HepG2 (cell line): ENCODE data around the gene NFATC4. TPM values are rescaled to one million over a fixed set of nuclear protein-coding genes. Genes with fewer than 3 reads are reported as not detected.

Source experiments
- ADNP ChIP-seq: sonication (generic); formaldehyde crosslinking; IDR thresholded peaks from 2 replicates; pipeline ENCODE4 v1.4.0; 2020; ENCODE audit warnings: missing genetic modification reagents
- ATF6 ChIP-seq: sonication (generic); formaldehyde crosslinking; conservative IDR thresholded peaks from 2 replicates; pipeline ENCODE4 v1.4.0; 2020; ENCODE audit warnings: missing genetic modification reagents
- KAT2B ChIP-seq: fragments of 150-350 bp; IDR thresholded peaks from 2 replicates; pipeline ENCODE4 v1.6.1; 2014; ENCODE audit warnings: low read depth, low read length, borderline replicate concordance
- MIER3 ChIP-seq: IDR thresholded peaks from 2 replicates; pipeline ENCODE4 v1.6.1; 2016; ENCODE audit warnings: missing compliant biosample characterization, borderline replicate concordance
- RFX3 ChIP-seq: IDR thresholded peaks from 2 replicates; pipeline ENCODE4 v1.6.1; 2016; ENCODE audit warnings: missing biosample characterization, missing genetic modification reagents
- RFXAP ChIP-seq: sonication (generic); formaldehyde crosslinking; IDR thresholded peaks from 2 replicates; pipeline ENCODE4 v1.4.0; 2020; ENCODE audit warnings: missing genetic modification reagents, borderline replicate concordance
- SALL1 ChIP-seq: sonication (generic); formaldehyde crosslinking; IDR thresholded peaks from 2 replicates; pipeline ENCODE4 v1.8.0; 2022; ENCODE audit warnings: mild to moderate bottlenecking, missing genetic modification reagents
- TRIM24 ChIP-seq: sonication (generic); formaldehyde crosslinking; IDR thresholded peaks from 2 replicates; pipeline ENCODE4 v1.8.0; 2022; ENCODE audit warnings: mild to moderate bottlenecking, missing genetic modification reagents
- ZC3H4 ChIP-seq: sonication (generic); formaldehyde crosslinking; IDR thresholded peaks from 2 replicates; pipeline ENCODE4 v1.4.0; 2020; ENCODE audit warnings: missing genetic modification reagents, borderline replicate concordance
- ZFAT ChIP-seq: sonication (generic); formaldehyde crosslinking; conservative IDR thresholded peaks from 2 replicates; pipeline ENCODE4 v1.8.1; 2023; ENCODE audit warnings: missing genetic modification reagents, inconsistent platforms
- ZNF138 ChIP-seq: sonication (generic); formaldehyde crosslinking; IDR thresholded peaks from 2 replicates; pipeline ENCODE4 v1.5.0; 2020; ENCODE audit warnings: mild to moderate bottlenecking, low read depth, missing genetic modification reagents
- ZNF318 ChIP-seq: sonication (generic); formaldehyde crosslinking; IDR thresholded peaks from 2 replicates; pipeline ENCODE4 v1.4.0; 2020; ENCODE audit warnings: mild to moderate bottlenecking, missing genetic modification reagents
- ZNF574 ChIP-seq: sonication (generic); formaldehyde crosslinking; IDR thresholded peaks from 2 replicates; pipeline ENCODE4 v1.4.0; 2020; ENCODE audit warnings: missing genetic modification reagents
- ZNF703 ChIP-seq: sonication (generic); formaldehyde crosslinking; IDR thresholded peaks from 2 replicates; pipeline ENCODE4 v1.5.1; 2020; ENCODE audit warnings: missing genetic modification reagents, mild to moderate bottlenecking, moderate library complexity, borderline replicate concordance
- ZNF768 ChIP-seq: sonication (generic); formaldehyde crosslinking; IDR thresholded peaks from 2 replicates; pipeline ENCODE4 v1.4.0; 2020; ENCODE audit warnings: missing genetic modification reagents
- polyA plus RNA-seq, 8 experiments: library from polyadenylated mRNA; depleted of rRNA in 3 of 8; stranded (reverse) in 7 of 8; unstranded in 1 of 8; fragments of >200 nt; fragmentation: Illumina TruSeq in 4 of 8; extraction: Trizol in 4 of 8; gene quantifications; 2 replicates each; pipeline versions ENCODE4 v1.2.1 to v1.2.3, GENCODE V29; 2011 to 2016; ENCODE audit warnings: low read depth in 4 of 8, missing spikeins in 1 of 8, mixed read lengths in 1 of 8; ENCODE audit not compliant: insufficient read depth in 1 of 8
- total RNA-seq, 5 experiments: library from RNA; depleted of rRNA; stranded (reverse); fragments of >200 nt; fragmentation: Illumina TruSeq; extraction: Trizol; gene quantifications; 2 replicates each; pipeline ENCODE4 v1.2.3, GENCODE V29; 2016; ENCODE audit warnings: low read depth in 1 of 5

NFATC4 gene
- total and polyA plus RNA-seq, 2 of the 13 experiments (the other 11 are each of a cell fraction or from before 2014, with no cell fraction given) = 0.04 to 0.15 TPM

GRCh38 chr14:24366721-24367513 is 1.1 kb upstream of the NFATC4 start (continued):
- TF ChIP-seq TRIM24 (CRISPR knock-in tag) = no peak
- TF ChIP-seq ZC3H4 = peak; percentile 27; the same call in 1 of the 2 replicates
- TF ChIP-seq ZNF703 (CRISPR knock-in tag) = no peak
- no peak for TF ChIP-seq KAT2B
- TF ChIP-seq ZNF574 = peak; percentile 75
- no peak for TF ChIP-seq ATF6 (CRISPR knock-in tag)
- TF ChIP-seq ZNF318 (CRISPR knock-in tag) = peak; percentile 39; the same call in 1 of the 2 replicates
- peak; percentile 56; the same call in 1 of the 2 replicates for TF ChIP-seq ZNF768 (CRISPR knock-in tag)
- TF ChIP-seq MIER3 (CRISPR knock-in tag) = no peak
- TF ChIP-seq RFXAP (CRISPR knock-in tag) = peak; percentile 2; the same call in 1 of the 2 replicates
- TF ChIP-seq ADNP (CRISPR knock-in tag) = no peak
- peak; percentile 25; the same call in 1 of the 2 replicates for TF ChIP-seq SALL1 (CRISPR knock-in tag)
- TF ChIP-seq ZFAT (CRISPR knock-in tag) = 0 out of 2 replicates have a peak, but pooled peaks have one; percentile 62
- TF ChIP-seq RFX3 (CRISPR knock-in tag) = no peak
- TF ChIP-seq ZNF138 (CRISPR knock-in tag) = no peak
